GM21529 (cell line): ENCODE results near the gene TMEM131.
"Not testable (repeated sequence)": the region's sequence is repeated elsewhere in the genome, so short reads cannot be mapped to it uniquely, and the experiment has no call there.

Experiments used
- ATAC-seq: cut with Tn5 transposase; IDR thresholded peaks from one replicate; pipeline ENCODE4 v1.9.1; 2021; ENCODE audit not compliant: unreplicated experiment

Gene TMEM131

DNA sequence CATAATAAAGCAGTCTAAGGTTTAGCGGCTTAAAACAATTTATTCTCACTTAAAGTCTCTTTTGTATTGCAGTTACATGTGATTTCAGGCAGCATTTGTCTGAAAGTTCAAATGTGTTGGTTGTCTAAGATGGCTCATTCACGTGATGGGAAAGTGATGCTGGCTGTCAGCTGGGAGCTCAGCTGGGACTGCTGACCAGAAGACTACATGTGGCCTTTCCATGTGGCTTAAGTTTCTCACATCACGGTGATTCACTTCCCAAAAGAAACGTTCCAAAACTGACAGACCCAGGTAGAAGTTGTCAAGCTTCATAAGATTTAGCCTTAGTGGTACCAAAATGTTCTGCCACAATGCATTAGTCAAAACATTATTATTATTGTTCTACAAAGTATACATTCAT is 76.9 kb downstream of the TMEM131 start:
- no peak for ATAC-seq

DNA sequence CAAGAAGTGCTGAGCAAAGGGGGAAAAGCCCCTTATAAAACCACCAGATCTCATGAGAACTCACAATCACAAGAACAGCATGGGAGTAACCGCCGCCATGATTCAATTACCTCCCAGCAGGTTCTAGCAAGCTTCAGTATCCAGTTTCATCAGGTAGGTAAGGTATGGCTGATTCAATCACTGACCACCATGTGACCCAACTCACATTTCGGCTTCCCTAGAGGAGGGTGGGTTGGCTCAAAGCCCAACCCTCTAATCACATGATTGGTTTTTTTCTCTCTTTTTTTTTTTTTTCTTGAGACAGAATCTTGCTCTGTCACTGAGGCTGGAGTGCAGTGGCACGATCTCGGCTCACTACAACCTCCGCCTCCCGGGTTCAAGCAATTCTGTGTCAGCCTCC is 78.1 kb downstream of the TMEM131 start:
- not testable (repeated sequence) for ATAC-seq

DNA sequence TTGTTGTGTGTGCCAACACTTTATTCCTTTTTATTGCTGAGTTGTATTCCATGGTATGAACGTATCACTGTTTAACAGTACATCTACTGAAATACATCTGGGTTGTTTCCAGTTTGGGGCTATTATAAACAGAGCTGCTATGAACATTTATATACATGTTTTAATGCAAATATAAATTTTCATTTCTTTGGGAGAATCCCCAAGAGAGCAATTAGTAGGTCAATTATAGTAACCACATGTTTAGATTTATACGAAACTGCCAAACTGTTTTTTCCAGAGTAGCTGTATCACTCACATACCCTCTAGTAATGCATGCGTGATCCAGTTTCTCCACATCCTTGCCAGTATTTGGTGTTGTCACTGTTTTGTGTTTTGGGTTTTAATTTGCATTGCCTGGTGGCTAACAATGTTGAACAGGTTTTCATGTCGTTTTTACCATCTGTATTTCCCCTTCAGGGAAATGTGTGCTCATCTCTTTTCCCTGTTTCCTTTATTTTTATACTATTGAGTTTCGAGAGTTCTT is 81.0 kb downstream of the TMEM131 start:
- ATAC-seq, result no peak

DNA sequence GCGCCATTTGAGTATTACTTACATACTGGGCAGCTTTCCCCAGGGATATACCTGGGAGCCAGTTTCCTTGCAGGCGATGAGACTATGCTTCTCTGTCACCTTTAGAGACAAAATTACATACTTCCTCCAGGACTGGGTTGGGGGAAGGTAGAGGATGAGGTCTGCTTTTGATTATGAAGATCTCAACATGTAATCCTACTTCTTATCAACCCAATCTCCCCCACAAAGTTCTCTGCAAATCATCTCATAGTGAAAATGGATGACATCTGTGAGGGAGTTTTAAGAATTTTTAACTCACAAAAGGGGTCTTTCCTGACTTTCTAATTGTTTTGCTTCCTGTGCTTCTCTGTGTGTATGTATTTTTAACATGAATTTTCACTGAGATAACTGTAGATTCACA is 81.9 kb downstream of the TMEM131 start:
- ATAC-seq, result no peak

DNA sequence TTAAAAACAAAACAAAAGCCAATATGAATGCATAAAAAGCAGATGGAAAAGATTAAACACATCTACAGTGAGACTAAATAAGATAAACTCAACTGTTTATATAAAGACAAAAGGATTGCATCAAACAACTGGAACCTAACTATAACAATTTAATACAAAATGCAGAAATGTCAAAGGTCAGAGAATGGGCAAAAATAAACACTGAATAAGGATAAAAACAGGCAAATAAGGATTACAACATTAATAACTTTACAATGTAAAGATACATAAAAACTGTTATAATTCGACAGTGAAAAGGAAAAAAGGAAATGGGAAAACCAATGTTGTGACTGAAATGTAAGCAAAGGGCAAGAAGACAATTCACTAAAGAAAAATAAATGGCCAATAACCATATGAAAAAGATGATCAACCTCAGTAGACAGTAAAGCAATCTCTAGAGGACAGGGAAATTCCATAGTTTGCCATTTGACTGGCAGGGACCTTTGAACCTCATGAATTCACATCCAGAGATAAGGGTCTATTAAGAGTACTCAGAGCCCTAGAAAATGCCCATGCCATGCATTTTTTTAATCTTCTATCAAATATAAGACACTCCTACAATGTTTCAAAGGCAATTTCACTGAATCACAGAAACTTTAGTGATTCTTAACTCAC is 83.7 kb downstream of the TMEM131 start:
- no peak for ATAC-seq

DNA sequence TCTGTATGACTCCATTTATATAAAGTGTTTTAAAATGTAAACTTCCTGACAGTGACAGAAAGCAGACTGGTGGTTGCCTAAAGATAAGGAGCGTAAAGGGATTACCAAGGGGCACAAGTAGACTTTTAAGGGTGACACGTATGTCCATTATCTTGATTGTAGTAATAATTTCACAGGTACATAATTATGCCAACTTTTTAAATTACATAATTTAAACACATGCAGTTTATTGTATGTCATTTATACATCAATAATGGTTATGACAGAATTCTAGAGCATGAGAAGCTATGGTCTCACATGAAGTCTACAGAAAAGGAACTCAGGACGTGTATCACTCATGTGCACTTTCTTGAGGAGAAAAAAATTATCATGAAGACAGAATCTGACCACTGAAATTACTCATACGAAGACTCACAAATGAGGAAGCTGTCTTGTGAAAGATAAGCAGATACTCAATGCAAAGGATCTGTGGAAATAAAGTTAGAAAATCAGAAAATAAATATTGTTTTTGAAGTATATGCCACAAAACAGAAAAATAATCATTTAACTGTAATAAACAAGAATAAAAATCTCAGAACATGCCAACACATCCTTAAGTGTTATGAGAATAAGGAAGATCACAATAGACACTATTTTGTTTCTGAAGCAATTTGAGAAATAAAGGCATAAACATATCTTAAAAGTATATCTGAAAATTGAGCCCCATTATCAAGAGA is 84.4 kb downstream of the TMEM131 start:
- peak; percentile 75 for ATAC-seq

DNA sequence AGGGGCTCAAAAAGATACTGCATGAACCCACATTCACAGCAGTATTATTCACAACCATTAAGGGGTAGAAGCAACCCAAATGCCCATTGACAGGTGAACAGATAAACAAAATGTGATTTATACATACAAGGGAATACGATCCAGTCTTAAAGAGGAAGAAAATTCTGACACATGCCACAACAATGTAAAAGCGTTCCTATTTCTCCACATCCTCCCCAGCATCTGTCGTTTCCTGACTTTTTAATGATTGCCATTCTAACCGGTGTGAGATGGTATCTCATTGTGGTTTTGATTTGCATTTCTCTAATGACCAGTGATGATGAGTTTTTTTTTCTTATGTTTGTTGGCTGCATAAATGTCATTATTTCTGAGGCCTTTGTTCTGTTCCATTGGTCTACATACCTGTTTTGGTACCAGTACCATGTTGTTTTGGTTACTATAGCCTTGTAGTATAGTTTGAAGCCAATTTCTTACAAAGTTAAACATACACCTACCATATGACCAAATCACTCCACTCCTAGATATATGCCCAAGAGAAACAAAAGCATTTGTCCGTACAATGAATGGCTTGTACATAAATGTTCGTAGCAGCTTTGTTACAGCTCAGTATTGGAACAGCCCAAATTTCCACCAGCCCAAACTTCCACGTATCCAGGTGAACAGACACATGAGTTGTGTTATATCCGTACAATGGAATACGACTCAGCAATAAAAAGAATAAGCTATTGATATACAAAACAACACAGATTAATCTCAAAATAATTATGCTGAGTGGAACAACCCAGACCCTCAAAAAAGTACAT is 85.1 kb downstream of the TMEM131 start:
- no peak for ATAC-seq

DNA sequence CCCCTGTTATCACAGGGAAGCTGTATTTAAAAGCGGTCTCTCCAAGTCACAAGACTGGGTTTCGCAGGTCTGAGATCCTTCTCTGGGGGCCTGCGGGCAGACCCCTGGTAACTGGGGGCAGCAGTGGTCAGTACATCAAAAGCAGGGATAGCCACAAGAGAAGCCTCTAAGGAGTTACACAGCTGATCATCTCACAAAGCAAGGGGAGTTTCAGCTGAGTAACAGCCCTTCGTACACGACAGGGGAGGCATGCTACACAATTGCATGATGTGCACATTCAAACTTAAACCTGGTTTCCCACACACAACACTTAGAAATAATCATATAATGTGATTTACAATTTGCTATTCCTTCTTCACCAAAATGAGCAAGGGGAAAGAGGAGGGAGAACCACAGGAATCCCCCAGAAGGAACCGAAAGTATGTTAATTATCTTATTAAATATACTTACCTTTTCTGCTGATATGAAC is 87.5 kb downstream of the TMEM131 start:
- ATAC-seq, result no peak

DNA sequence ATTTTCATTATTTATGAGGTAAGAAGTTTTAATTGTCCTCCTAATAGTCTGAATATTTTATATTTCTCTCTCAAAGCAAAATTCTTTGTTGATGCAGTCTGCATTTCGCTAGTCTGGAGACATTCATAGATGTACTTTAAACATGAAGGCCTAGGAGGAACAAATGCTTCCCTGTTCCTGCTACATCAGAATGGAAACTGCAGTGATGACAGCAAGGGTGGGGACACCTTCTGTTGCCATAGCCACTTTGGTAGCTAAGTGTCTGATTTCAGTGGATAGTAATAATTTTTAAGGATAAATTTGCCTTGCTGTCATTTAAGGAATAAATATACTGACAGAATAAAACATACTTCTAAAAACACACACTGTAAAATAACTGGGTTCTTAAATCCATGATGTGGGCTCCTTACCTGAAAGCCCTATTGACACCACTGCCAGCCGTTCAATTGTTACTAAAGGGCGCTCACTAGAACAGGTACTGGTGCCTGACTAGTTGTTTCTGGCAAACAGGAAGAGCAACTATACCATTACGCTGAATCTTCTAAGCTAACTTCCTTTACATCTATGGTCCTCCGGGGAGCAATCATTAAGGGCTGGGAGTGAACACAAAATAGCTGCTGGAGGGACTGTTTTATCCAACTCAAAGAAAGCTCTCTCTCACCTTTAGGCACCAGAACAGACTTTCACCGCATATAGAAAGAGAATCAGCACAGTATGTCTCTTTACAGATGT is 88.2 kb downstream of the TMEM131 start:
- no peak for ATAC-seq

DNA sequence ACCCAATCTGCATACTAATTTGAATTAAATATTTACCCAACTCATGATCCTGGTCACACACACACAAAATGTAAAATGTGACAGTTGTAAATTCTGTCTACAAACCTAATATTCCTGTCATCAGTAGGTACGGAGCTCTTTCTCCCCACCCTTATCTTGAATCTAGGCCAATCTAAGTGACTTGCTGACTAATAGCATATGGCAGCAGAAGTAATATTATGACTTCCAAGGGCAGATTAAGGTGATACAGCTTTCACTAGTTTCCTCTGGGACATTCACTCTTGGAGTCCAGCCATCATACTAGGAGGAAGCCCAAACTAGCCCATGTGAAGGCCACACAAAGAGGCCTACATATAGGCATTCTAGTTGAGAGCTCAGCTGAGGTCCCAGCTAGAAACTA is 89.4 kb downstream of the TMEM131 start:
- no peak for ATAC-seq

DNA sequence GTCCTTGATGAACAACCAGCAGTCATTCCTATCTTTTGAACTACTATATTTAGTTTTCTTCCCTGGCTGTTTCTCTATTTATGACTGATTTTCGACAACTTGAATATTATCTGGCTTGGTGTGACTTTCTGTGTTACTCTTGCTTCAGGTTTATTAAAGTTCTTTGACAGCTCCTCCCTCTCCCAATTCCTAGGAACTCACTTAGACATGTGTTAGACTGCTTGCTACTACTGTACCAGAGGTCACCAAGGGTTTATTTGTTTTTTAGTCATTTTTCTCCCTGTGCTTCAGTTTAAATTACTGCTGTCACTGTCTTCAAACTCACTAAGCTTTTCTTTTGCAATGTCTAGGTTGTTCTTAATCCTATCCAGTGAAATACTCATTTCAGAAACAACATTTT is 90.5 kb downstream of the TMEM131 start:
- no peak for ATAC-seq

DNA sequence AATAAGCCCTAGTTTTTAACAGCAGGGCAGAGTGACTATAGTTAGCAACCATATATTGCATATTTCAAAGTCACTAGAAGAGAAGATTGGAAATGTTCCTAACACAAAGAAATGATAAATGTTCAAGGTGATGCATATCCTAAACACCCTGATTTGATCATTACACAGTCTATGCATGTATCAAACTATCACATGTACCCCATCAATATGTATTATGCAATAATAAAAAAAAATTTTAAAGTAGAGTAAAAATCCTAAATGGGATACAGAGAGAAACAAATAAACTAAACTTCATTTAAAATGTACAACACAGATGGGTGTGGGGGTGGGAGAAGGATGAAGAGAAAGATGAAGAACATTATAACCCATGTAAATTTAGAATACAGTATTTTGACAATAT is 93.9 kb downstream of the TMEM131 start:
- ATAC-seq, result no peak

DNA sequence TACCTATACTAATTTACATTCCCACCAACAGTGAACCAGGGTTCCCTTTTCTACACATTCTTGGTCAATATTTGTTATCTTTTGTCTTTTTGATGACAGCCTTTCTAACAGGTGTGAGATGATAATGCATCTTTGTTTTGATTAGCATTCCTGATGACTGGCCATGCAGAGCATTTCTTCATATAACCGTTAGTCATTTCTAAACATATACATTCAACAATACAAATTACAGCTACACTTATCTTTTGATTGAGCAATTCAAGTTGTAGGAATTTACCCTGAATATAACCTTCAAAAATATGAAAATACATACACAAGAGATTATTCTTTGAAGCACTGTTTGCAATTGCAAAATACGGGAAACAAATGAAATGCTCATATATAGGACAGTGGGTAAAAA is 94.9 kb downstream of the TMEM131 start:
- ATAC-seq, result no peak

DNA sequence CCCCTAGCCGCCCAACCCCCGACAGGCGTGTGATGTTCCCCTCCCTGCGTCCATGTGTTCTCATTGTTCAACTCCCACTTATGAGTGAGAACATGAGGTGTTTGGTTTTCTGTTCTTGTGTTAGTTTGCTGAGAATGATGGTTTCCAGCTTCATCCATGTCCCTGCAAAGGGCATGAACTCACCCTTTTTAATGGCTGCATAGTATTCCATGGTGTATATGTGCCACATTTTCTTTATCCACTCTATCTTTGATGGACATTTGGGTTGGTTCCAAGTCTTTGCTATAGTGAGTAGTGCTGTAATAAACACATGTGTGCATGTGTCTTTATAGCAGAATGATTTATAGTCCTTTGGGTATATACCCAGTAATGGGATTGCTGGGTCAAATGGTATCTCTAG is 102.7 kb downstream of the TMEM131 start:
- ATAC-seq, result not testable (repeated sequence)

DNA sequence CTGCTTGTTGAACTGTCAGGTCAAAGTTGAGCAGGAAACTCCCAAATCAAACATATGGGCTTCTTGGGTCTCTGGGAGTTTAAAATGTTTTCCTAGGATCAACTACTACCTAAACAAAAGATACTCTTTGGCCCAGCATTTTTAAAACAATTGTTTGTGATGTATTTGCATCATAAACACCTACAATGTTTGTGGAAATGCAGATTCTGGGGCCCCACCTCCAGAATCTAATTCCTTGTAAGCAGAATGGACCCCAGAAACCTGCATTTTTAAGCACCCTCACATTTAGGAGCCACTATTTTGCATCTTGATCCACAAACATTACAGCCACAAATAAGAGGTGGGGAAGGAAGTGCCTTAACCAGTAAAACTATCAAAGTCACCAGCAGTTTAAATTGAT is 104.1 kb downstream of the TMEM131 start:
- ATAC-seq, result no peak

DNA sequence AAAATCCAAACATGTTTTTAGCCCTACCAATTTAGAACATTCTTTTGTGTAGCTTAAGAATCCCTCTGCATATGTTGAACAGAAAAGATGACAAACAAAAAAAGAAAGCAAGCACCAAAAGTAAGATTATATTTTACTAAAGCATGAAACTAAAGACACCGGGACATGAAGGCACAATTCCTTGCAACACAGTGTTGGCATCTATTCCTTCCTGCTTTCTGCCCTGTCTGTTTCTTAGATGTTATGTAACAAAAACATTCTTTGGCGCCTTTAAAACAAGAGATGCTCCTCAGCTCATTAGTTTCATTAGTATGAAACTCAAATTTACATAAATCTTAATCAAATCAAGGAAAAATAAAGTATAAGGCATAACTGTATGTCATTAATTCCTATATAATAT is 106.6 kb downstream of the TMEM131 start:
- no peak for ATAC-seq

DNA sequence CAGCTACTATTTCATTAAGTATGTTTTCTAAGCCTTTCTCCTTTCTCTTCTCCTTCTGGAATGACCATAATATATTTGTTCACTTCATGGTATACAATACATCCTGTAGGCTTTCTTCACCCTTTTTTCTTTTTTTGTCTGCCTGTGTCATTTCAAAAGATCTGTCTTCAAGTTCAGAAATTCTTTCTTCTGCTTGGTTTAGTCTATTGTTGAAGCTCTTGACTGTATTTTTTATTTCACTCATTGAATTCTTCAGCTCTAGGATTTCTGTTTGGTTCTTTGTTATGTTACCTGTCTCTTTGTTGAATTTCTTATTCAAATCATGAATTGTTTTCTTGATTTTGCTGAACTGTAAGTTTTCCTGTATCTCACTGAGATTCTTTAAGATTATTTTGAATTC is 109.9 kb downstream of the TMEM131 start:
- no peak for ATAC-seq

DNA sequence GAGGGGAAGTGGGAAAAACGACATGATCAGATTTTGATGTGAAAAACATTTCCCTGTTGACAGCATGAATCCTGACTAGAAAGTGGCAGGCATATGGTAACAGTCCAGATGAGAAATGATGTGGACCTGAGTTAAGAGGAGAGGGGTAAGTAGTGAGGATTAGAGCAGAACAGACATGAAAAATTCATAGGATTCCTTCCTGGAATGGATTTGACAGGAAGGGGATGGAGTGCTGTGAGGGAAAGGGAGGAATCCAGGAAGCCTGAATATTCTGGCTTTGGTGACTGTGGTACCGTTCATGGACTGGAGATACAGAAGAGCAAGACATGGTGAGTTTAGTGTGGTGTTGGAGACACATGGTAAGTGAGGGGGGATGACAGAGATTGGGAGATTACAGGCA is 115.4 kb downstream of the TMEM131 start:
- no peak for ATAC-seq

DNA sequence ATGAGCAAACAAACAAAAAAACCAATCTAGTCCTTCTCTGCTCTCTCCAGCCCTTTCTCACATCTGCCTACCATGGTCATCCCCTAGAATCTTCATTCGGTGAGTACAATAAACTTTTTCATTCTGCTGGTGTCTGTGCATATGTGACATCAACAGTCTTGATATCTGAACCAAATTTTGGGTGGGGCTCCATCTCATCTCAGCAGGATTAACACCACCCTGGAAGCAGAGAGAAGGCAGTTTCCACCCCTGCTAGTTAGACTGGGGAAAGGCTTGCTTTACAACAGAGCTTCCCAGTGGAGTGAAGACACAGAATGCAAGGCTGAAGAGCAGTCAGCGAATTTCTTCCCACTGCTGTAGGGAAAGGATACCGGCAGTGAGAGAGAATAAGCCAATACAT is 116.9 kb downstream of the TMEM131 start:
- no peak for ATAC-seq

DNA sequence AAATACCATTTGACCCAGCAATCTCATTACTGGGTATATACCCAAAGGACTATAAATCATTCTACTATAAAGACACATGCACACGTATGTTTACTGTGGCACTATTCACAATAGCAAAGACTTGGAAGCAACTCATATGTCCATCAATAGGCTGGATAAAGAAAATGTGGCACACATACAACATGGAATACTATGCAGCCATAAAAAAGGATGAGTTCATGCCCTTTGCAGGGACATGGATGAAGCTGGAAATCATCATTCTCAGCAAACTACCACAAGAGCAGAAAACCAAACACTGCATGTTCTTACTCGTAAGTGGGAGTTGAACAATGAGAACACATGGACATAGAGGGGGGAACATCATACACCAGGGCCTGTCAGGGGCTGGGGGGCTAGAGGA is 117.4 kb downstream of the TMEM131 start:
- not testable (repeated sequence) for ATAC-seq
